Measurements from ENCODE around the gene GCNT2. TPM values are rescaled to one million over a fixed set of nuclear protein-coding genes. Genes with fewer than 3 reads are reported as not detected.
A peak's percentile ranks its signal among the peaks of the same experiment; 100 is the strongest.
"Not testable (repeated sequence)": the region's sequence is repeated elsewhere in the genome, so short reads cannot be mapped to it uniquely, and the experiment has no call there.

Gene GCNT2
- total RNA-seq, 1 donor from 2014 or later, result 51.9 TPM

DNA sequence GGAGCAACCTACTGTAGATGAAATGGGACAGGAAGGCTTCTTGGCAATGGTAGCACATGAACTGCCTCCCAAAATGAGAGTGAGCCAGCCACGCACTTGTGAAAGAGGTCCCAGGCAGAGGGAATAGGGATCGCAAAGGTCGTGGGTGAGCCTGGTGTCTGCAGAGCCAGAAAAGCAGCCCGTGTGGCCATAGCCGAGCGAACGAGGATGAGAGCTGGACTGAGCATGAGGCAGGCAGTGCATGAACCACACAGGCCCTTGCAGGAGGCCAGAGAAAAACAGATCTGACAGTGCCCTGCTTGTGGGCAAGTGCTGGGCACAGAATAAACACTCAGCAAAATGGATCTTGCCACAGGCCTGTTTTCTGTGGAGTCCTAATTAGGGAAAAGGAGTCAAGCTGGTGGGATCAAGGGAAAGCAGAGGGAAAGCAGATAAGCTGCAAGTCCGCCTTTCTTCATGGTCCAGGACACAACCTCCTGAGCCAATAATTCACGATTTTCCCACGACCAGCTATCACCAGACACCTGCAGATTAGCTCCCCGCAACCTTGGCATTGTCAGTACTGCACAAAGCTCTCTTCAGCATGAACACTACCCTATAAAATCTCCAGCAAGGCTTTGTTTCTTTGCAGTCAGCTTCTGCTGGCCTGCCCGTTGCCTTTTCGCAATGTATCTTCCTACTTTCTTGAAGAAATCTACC lies 44.0 kb downstream of the GCNT2 start:
- no peak for DNase-seq (ENCODE audit: missing footprints)
- peak; percentile 40 for ATAC-seq
- intact Hi-C loops (cut with DNase I), result no loop called here

- no peak for DNase-seq (ENCODE audit: missing footprints)
- intact Hi-C loops (cut with DNase I), result no loop called here
- no peak for ATAC-seq
Observed at GRCh38 chr6:10565913-10566312, 44.8 kb downstream of the GCNT2 start.

GRCh38 chr6:10567256-10568026 lies 46.3 kb downstream of the GCNT2 start:
- DNase-seq (ENCODE audit: missing footprints) (no peak), ATAC-seq (no peak)
- intact Hi-C loops (cut with DNase I), result no loop called here

DNA sequence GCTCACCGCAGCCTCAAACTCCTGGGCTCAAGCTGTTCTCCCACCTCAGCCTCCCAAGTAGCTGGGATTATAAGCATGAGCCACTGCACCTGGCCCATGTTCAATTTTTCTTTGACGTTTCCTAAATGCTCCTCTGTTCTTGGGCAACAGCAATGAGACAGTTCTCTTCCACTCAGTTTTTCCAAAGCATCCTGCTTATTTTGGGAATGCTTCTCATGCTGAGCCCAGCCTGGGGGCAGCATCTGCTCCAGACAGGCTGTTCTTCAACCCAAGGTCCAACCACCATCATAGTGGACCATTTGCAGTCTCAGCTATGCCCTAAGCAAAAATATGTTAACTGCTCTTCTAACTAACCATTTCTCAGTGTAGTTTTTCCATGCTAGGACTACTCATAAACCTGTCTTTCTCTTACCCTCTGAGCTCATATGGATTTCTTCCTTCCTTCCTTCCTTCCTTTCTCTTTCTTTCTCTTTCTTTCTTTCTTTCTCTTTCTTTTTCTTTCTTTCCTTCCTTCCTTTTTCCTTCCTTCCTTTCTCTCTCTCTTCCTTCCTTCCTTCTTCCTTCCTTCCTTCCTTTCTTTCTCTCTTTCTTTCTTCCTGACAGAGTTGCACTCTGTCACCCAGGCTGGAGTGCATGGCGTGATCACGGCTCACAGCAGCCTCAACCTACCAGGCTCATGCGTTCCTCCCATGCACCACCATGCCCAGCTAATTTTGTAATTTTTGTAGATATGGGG lies 48.4 kb downstream of the GCNT2 start:
- ATAC-seq, result no peak
- DNase-seq (ENCODE audit: missing footprints), result no peak
- intact Hi-C loops (cut with DNase I), result no loop called here

- DNase-seq (ENCODE audit: missing footprints); ATAC-seq; intact Hi-C loops (cut with DNase I): not testable (repeated sequence)
Observed at GRCh38 chr6:10575519-10575918, 54.4 kb downstream of the GCNT2 start.

- DNase-seq (ENCODE audit: missing footprints), result no peak
- intact Hi-C loops (cut with DNase I), result no loop called here
- ATAC-seq, result no peak
Observed at GRCh38 chr6:10576226-10576625, 55.1 kb downstream of the GCNT2 start.

DNA sequence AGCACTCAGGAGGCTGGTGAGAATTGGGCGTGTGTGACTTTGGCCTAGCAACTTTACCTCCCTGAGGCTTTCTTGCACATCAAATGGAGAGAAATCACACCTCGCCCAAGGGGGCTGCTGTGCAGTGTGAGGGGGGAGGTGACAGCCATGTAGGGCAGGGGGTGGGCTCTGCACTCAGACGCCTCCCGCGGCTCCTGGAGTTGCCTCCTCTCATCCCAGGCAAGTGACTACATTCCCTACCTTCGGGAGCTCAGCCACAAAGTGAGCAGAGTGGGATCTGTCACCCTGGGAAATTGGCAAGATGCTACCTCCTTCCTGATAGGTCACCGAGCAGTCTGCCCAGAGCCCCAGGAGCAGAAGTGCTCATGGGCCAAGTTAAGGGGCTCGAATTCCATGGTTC lies 56.0 kb downstream of the GCNT2 start:
- ATAC-seq (peak; percentile 28), DNase-seq (ENCODE audit: missing footprints) (no peak)
- intact Hi-C loops (cut with DNase I), result no loop called here

- DNase-seq (ENCODE audit: missing footprints) (no peak), ATAC-seq (no peak)
- intact Hi-C loops (cut with DNase I), result no loop called here
Observed at GRCh38 chr6:10578723-10579122, 57.6 kb downstream of the GCNT2 start.

DNA sequence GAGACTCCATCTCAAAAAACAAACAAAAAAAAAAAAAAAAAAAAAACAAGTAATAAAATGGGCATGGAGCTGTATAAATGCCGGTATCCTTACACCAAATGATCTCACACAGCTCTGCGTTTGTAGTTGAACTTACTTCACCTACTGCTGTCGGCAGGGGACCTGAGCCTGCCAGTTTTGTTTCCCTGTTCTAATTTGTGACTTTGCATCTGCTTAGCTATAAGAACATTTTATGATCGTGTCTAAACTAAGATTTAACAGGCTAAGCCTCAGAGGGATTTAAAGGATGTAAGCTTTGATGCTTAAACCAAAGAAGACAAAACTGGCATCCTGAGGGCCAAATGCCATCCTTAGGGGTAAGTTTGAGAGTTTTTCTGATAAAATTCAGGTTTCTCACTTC lies 58.7 kb downstream of the GCNT2 start:
- intact Hi-C loops (cut with DNase I), result no loop called here
- DNase-seq (ENCODE audit: missing footprints), result no peak
- ATAC-seq, result no peak

- intact Hi-C loops (cut with DNase I), result no loop called here
- DNase-seq (ENCODE audit: missing footprints) (no peak), ATAC-seq (no peak)
Observed at GRCh38 chr6:10580570-10580969, 59.4 kb downstream of the GCNT2 start.

DNA sequence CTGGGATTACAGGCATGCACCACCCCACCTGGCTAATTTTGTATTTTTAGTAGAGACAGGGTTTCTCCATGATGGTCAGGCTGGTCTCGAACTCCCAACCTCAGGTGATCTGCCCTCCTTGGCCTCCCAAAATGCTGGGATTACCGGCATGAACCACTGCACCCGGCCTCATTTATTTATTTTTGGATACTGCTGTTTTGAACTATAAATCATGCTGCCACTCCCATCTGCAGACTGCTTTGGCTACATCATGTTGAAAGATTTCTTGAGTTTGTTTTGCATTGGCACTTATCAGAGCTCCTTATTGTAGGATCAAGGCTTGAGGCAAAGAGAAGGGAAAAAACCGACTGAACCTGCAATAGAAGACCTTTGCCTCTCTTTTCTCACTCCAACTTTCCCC lies 60.3 kb downstream of the GCNT2 start:
- DNase-seq (ENCODE audit: missing footprints); ATAC-seq; intact Hi-C loops (cut with DNase I): not testable (repeated sequence)

DNA sequence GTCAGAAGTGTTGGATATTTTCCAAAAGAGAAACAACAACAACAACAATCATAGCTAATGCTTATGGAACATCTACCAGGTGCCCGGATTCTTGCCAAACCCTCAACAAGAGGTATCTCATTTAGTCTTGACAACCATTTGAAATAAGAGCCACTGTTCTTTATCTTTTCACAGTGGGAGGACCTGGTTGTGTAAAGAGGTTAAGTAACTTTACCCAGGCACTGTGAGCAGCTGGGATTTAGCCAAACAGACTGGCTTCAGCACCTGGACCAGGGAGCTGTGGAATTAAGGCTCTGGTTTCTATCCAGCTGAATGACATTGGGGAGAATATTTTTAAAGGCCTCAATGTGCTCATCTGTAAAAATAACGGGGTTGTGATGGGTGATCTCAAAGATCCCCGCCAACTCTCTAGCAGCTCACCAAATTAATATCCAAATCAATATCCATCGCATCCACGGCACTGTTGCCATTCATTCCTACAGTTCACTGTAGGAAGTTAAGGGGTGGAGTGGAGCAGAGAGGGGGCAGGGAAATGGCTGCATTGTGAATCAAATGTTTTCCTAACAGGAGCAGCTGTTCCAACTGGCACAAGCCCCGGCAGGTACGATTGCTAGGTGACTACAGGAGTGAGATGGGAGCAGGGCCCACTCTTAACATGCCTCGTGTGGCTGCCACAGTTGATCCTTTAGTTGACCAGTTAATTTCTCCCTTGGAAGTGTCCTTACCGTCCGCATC lies 61.8 kb downstream of the GCNT2 start:
- DNase-seq (ENCODE audit: missing footprints), result no peak
- intact Hi-C loops (cut with DNase I), result no loop called here
- peak; percentile 15 for ATAC-seq

DNA sequence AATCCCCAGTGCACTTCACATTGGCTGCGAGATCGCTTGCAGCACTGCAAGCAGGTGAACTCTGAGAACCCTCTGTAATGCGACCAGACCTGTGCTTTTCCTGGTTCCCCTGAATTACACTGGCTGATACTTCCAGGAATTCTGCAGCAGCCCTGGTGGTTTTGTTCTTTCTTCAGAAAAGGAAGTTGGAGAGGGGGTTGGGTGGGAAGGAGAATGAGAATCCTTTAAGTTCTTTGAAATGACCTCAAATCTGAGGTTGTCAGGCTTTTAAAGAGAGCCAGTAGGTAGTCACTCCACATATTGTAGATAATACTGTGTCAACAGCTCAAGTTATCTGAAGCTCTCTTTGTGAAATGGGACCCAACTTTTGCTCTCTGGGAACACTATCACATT lies 62.4 kb downstream of the GCNT2 start:
- ATAC-seq, result peak; percentile 40
- no peak for DNase-seq (ENCODE audit: missing footprints)
- intact Hi-C loops (cut with DNase I), result no loop called here

GRCh38 chr6:10584607-10585006 lies 63.5 kb downstream of the GCNT2 start:
- intact Hi-C loops (cut with DNase I), result loop anchor here (2.0 kb wide), 2 partner anchors 64 to 110 kb away; partner anchors contain the start of genes C6orf52, GCNT2 and PAK1IP1
- ATAC-seq, result no peak

GRCh38 chr6:10585209-10585845 lies 64.2 kb downstream of the GCNT2 start:
- intact Hi-C loops (cut with DNase I), result loop anchor here (2.0 kb wide), 2 partner anchors 65 to 109 kb away; partner anchors contain the start of genes C6orf52, GCNT2 and PAK1IP1
- no peak for DNase-seq (ENCODE audit: missing footprints)
- ATAC-seq, result peak; percentile 55

More at GRCh38 chr6:10584607-10585006, 63.5 kb downstream of the GCNT2 start:
- no peak for DNase-seq (ENCODE audit: missing footprints)

DNA sequence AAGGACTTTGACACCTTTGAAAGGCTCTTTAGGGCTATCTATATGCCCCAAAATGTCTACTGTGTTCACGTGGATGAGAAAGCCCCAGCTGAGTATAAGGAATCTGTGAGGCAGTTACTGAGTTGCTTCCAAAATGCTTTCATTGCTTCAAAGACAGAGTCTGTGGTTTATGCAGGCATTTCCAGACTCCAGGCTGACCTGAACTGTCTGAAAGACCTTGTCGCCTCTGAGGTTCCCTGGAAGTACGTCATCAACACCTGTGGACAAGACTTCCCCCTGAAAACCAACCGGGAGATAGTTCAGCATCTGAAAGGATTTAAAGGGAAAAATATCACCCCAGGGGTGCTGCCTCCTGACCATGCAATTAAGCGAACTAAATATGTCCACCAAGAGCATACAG lies 65.2 kb downstream of the GCNT2 start:
- ATAC-seq, result no peak
- intact Hi-C loops (cut with DNase I), result loop anchor here (1.0 kb wide), 1 partner anchor 75 kb away; no protein-coding TSS in a partner anchor
- no peak for DNase-seq (ENCODE audit: missing footprints)

DNA sequence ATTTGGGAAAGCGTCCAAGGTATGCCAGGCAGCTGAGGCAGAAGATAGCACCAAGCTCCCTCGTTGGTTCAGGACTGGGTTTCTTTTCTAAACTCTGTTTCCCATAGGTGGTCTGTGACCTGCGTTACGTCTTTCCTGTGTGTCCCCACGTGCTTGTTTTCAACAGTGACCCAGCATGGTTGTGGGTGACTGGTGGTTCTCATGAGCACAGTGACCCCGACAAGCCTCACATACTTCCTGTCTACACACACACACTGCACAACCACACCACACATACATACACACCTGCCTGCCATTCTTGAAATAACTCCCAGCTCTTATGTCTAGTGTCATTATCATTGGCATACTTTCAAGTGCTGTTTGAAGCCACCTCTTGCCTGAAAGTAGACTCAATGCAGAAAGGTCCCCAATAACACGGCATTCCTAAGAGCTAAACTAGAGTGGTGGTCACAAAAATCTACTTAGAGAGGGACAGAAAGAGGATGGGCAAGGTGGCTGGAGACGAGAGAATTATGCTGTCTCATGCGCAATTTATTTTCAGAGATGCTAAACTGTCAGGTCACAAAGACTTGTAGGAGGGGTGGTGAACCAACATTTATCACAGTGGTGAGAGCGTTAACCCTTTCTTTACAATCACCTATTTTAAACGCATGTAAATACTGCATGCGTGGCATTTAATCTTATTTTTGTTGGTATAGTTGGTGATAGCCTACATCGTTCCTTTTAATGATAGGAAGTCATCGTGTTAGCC lies 66.7 kb downstream of the GCNT2 start:
- ATAC-seq, result peak; percentile 49
- DNase-seq (ENCODE audit: missing footprints), result no peak

More for the DNA sequence above, 66.7 kb downstream of the GCNT2 start:
- intact Hi-C loops (cut with DNase I), result no loop called here

Data from Right ventricle myocardium inferior (tissue), 1 donor.